GM12878 (cell line): ENCODE results near the gene CELF2. TPM values are rescaled to one million over a fixed set of nuclear protein-coding genes. Genes with fewer than 3 reads are reported as not detected.

Source experiments
- BACH1 ChIP-seq: fragments of 450-650 bp; IDR thresholded peaks from 2 replicates; pipeline ENCODE4 v1.6.1; 2017; ENCODE audit warnings: mild to moderate bottlenecking, borderline replicate concordance
- CREM ChIP-seq: IDR thresholded peaks from 2 replicates; pipeline ENCODE4 v1.6.1; 2014; ENCODE audit warnings: antibody characterized with exemption, low read depth
- FOXK2 ChIP-seq: fragments of 450-650 bp; IDR thresholded peaks from 2 replicates; pipeline ENCODE4 v1.6.1; 2017; ENCODE audit warnings: mild to moderate bottlenecking, moderate library complexity
- MTA2 ChIP-seq: fragments of 450-650 bp; IDR thresholded peaks from 2 replicates; pipeline ENCODE4 v1.6.1; 2016; ENCODE audit warnings: low read depth, mild to moderate bottlenecking, moderate library complexity
- NRF1 ChIP-seq: conservative IDR thresholded peaks from 2 replicates; pipeline ENCODE4 v1.6.1; 2011; ENCODE audit warnings: mild to moderate bottlenecking, low read depth, low read length, improper control_type of control experiment
- PAX5 ChIP-seq: IDR thresholded peaks from 2 replicates; pipeline ENCODE4 v1.6.1; 2011; ENCODE audit warnings: low read depth, low read length, borderline replicate concordance
- POLR2AphosphoS5 ChIP-seq: IDR thresholded peaks from 2 replicates; pipeline ENCODE4 v1.6.1; 2011; ENCODE audit warnings: mild to moderate bottlenecking, low read length, inconsistent platforms
- RELA ChIP-seq: fragments of 450-650 bp; IDR thresholded peaks from 2 replicates; pipeline ENCODE4 v1.8.0; 2014; ENCODE audit warnings: borderline replicate concordance; ENCODE audit not compliant: partially characterized antibody
- SMAD1 ChIP-seq: fragments of 450-650 bp; IDR thresholded peaks from 2 replicates; pipeline ENCODE4 v1.6.1; 2018; ENCODE audit warnings: mild to moderate bottlenecking, low read depth; ENCODE audit not compliant: partially characterized antibody
- SP1 ChIP-seq: IDR thresholded peaks from one replicate; pipeline ENCODE4 v1.6.1; 2011; ENCODE audit warnings: low read depth, low read length
- SPI1 ChIP-seq: IDR thresholded peaks from 2 replicates; pipeline ENCODE4 v1.6.1; 2011; ENCODE audit warnings: low read depth, mild to moderate bottlenecking, low read length, moderate library complexity, borderline replicate concordance; ENCODE audit not compliant: insufficient read depth
- SRF ChIP-seq, 2 experiments: IDR thresholded peaks; 2 replicates each; pipeline ENCODE4 v1.6.1; 2011; ENCODE audit warnings: low read depth in 2 of 2, low read length in 2 of 2, mild to moderate bottlenecking in 1 of 2, moderate library complexity in 1 of 2
- WRNIP1 ChIP-seq: IDR thresholded peaks from 2 replicates; pipeline ENCODE4 v1.6.1; 2011; ENCODE audit warnings: low read depth, low read length, improper control_type of control experiment, borderline replicate concordance
- ZNF207 ChIP-seq: fragments of 450-650 bp; IDR thresholded peaks from 2 replicates; pipeline ENCODE4 v1.6.1; 2014; ENCODE audit warnings: antibody characterized with exemption, mild to moderate bottlenecking, borderline replicate concordance
- ZSCAN29 ChIP-seq: fragments of 450-650 bp; IDR thresholded peaks from 2 replicates; pipeline ENCODE4 v1.6.1; 2017; ENCODE audit warnings: mild to moderate bottlenecking, moderate library complexity
- ZZZ3 ChIP-seq: IDR thresholded peaks from 2 replicates; pipeline ENCODE4 v1.6.1; 2011; ENCODE audit warnings: low read depth; ENCODE audit not compliant: control insufficient read depth, insufficient read length
- polyA plus RNA-seq, 11 experiments: library from polyadenylated mRNA; depleted of rRNA in 4 of 11; unstranded in 6 of 11; stranded (reverse) in 5 of 11; fragments of >200 nt; fragmentation: Nextera tagmentation in 4 of 11; fragmentation: Illumina TruSeq in 1 of 11; extraction: Ambion mirVana in 4 of 11; extraction: Trizol in 1 of 11; gene quantifications; 1 replicate in 1 of 11; 2 replicates in 10 of 11; pipeline versions ENCODE4 v1.2.1 to v1.2.3, GENCODE V29; 2011 to 2016; ENCODE audit warnings: inconsistent platforms in 2 of 11, missing spikeins in 2 of 11, low read depth in 1 of 11
- total RNA-seq, 4 experiments: library from RNA; depleted of rRNA in 3 of 4; stranded (reverse); fragments of >200 nt in 3 of 4; fragmentation: Illumina TruSeq in 1 of 4; extraction: Trizol in 1 of 4; gene quantifications; 2 replicates each; pipeline versions ENCODE4 v1.2.1 to v1.2.3, GENCODE V29; 2013 to 2021
- TF ChIP-seq, protein P1 (sequence below): fragments of 450-650 bp; IDR thresholded peaks from 2 replicates; pipeline ENCODE4 v1.6.1; 2017; ENCODE audit warnings: mild to moderate bottlenecking, moderate library complexity
- TF ChIP-seq, protein P2 (sequence below): fragments of 450-650 bp; formaldehyde crosslinking; IDR thresholded peaks from 2 replicates; pipeline ENCODE4 v1.4.0; 2022; ENCODE audit warnings: mild to moderate bottlenecking, moderate library complexity
- TF ChIP-seq, protein P3 (sequence below): fragments of 450-650 bp; IDR thresholded peaks from 2 replicates; pipeline ENCODE4 v1.6.1; 2017; ENCODE audit warnings: mild to moderate bottlenecking, low read depth, inconsistent platforms; ENCODE audit not compliant: poor library complexity, severe bottlenecking

The CELF2 gene
- total and polyA plus RNA-seq, 10 of the 15 experiments (the other 5 are each of a cell fraction or from before 2014, with no cell fraction given), result 20.8 to 129 (median 86.3) TPM

DNA sequence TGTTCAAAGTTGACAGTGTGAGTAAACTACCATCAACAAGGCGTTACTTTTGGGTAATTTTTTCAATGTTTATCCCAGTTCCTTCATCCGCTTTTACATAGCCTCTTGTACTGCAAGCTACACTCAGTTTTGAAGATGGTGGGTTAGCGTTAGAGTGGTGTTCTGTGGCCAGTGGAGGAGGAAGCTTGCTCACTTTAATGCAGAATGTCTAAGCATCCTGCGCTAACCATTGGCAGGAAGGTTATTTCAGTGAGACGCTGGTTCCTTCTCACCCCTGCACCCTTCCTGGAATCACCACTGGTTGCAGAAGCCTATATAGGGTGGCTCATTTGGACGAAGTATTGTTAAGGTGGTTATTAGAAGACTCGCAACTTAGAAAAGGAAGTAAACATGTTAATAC, 159.1 kb downstream of the CELF2 start (continued):
- TF ChIP-seq, protein P1, sequence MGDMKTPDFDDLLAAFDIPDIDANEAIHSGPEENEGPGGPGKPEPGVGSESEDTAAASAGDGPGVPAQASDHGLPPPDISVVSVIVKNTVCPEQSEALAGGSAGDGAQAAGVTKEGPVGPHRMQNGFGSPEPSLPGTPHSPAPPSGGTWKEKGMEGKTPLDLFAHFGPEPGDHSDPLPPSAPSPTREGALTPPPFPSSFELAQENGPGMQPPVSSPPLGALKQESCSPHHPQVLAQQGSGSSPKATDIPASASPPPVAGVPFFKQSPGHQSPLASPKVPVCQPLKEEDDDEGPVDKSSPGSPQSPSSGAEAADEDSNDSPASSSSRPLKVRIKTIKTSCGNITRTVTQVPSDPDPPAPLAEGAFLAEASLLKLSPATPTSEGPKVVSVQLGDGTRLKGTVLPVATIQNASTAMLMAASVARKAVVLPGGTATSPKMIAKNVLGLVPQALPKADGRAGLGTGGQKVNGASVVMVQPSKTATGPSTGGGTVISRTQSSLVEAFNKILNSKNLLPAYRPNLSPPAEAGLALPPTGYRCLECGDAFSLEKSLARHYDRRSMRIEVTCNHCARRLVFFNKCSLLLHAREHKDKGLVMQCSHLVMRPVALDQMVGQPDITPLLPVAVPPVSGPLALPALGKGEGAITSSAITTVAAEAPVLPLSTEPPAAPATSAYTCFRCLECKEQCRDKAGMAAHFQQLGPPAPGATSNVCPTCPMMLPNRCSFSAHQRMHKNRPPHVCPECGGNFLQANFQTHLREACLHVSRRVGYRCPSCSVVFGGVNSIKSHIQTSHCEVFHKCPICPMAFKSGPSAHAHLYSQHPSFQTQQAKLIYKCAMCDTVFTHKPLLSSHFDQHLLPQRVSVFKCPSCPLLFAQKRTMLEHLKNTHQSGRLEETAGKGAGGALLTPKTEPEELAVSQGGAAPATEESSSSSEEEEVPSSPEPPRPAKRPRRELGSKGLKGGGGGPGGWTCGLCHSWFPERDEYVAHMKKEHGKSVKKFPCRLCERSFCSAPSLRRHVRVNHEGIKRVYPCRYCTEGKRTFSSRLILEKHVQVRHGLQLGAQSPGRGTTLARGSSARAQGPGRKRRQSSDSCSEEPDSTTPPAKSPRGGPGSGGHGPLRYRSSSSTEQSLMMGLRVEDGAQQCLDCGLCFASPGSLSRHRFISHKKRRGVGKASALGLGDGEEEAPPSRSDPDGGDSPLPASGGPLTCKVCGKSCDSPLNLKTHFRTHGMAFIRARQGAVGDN, result peak; percentile 84
- TF ChIP-seq BACH1 (0 out of 2 replicates have a peak, but pooled peaks have one; percentile 10), SMAD1 (no peak), SP1 (no peak), ZNF207 (no peak), SPI1 (no peak), MTA2 (no peak), PAX5 (no peak), RELA (no peak), WRNIP1 (no peak), NRF1 (no peak), CREM (0 out of 2 replicates have a peak, but pooled peaks have one; percentile 34), FOXK2 (no peak), SRF (IDR thresholded peaks at IDR 0.05; ENCODE audit: low read depth in 2 of 2, low read length in 2 of 2) (no peak), POLR2AphosphoS5 (peak; percentile 64), ZZZ3 (no peak), ZSCAN29 (no peak)
- TF ChIP-seq, protein P2, sequence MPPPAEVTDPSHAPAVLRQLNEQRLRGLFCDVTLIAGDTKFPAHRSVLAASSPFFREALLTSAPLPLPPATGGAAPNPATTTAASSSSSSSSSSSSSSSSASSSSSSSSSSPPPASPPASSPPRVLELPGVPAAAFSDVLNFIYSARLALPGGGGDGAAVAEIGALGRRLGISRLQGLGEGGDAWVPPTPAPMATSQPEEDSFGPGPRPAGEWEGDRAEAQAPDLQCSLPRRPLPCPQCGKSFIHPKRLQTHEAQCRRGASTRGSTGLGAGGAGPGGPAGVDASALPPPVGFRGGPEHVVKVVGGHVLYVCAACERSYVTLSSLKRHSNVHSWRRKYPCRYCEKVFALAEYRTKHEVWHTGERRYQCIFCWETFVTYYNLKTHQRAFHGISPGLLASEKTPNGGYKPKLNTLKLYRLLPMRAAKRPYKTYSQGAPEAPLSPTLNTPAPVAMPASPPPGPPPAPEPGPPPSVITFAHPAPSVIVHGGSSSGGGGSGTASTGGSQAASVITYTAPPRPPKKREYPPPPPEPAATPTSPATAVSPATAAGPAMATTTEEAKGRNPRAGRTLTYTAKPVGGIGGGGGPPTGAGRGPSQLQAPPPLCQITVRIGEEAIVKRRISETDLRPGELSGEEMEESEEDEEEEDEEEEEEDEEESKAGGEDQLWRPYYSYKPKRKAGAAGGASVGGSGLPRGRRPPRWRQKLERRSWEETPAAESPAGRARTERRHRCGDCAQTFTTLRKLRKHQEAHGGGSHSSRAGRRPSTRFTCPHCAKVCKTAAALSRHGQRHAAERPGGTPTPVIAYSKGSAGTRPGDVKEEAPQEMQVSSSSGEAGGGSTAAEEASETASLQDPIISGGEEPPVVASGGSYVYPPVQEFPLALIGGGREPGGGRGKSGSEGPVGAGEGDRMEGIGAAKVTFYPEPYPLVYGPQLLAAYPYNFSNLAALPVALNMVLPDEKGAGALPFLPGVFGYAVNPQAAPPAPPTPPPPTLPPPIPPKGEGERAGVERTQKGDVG (CRISPR knock-in tag), result no peak
- TF ChIP-seq, protein P3, sequence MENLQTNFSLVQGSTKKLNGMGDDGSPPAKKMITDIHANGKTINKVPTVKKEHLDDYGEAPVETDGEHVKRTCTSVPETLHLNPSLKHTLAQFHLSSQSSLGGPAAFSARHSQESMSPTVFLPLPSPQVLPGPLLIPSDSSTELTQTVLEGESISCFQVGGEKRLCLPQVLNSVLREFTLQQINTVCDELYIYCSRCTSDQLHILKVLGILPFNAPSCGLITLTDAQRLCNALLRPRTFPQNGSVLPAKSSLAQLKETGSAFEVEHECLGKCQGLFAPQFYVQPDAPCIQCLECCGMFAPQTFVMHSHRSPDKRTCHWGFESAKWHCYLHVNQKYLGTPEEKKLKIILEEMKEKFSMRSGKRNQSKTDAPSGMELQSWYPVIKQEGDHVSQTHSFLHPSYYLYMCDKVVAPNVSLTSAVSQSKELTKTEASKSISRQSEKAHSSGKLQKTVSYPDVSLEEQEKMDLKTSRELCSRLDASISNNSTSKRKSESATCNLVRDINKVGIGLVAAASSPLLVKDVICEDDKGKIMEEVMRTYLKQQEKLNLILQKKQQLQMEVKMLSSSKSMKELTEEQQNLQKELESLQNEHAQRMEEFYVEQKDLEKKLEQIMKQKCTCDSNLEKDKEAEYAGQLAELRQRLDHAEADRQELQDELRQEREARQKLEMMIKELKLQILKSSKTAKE, result peak; percentile 11
